Measurements from ENCODE around the gene KANSL1L. TPM values are rescaled to one million over a fixed set of nuclear protein-coding genes. Genes with fewer than 3 reads are reported as not detected.
A peak's percentile ranks its signal among the peaks of the same experiment; 100 is the strongest.

Gene KANSL1L
- total RNA-seq, 4 donors from 2014 or later, result 13.7 to 43.8 (median 25.5) TPM

DNA sequence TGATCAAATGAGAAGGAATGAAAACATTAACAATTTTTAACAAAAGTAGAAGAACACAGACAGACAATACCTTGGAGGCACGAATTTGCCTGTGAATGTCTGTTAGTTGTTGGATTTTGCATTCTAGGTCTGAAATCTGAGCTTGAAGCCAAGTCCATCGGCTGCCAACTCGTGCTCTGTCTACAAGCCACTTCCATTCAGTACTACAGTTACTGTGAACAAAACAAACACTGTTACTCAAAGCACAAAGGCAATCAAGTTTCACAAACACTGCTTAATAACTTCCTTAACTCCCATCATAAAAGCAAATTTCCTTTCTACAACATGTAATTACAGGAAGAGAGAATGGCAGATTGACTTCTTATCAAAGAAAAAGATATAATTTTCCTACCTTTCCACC is 42.2 kb downstream of the KANSL1L start:
- WGBS, 2 donors (ENCODE audit: low coverage in 1 of 2), result 33 to 45% methylated on average over 3 of the region's 3 CpGs
- in situ Hi-C loops (cut with MboI; ENCODE audit: low pct_ligation_motif_present in 1 of 4, low pct_unique_long_range_greater_than_20kb in 1 of 4, low sequenced_read_pairs in 3 of 4) (no loop called here), intact Hi-C loops (cut with DNase I; ENCODE audit: low total_unique reads) (no loop called here)
- no peak overlapping the region for H3K4me3 ChIP-seq
- TF ChIP-seq POLR2AphosphoS5 (IDR thresholded peaks at IDR 0.05) (no peak), POLR2A (IDR thresholded peaks at IDR 0.05) (no peak), EP300 (IDR thresholded peaks at IDR 0.05; ENCODE audit: low read depth) (no peak), CTCF (IDR thresholded peaks at IDR 0.05) (no peak)
- peaks cover 8% of the 10 kb centered on the region for H3K27me3 ChIP-seq
- H3K27ac ChIP-seq, result no peak overlapping the region
- H3K4me1 ChIP-seq, result no peaks in the 10 kb centered on the region
- H3K36me3 ChIP-seq, result peaks cover 0 to 22% (median 0%) of the 10 kb centered on the region in 4 donors
- peaks cover 22 to 34% of the 10 kb centered on the region in 2 donors for H3K9me3 ChIP-seq
- DNase-seq, result peak; percentile 36

- Histone ChIP-seq H3K9me3 (peaks cover 13 to 16% of the 10 kb centered on the region in 2 donors), H3K27me3 (no peaks in the 10 kb centered on the region), H3K4me3 (no peak overlapping the region), H3K36me3 (peaks cover 0 to 5% (median 0%) of the 10 kb centered on the region in 4 donors), H3K4me1 (no peaks in the 10 kb centered on the region), H3K27ac (no peak overlapping the region)
- in situ Hi-C loops (cut with MboI; ENCODE audit: low pct_ligation_motif_present in 1 of 4, low pct_unique_long_range_greater_than_20kb in 1 of 4, low sequenced_read_pairs in 3 of 4), result no loop called here
- 89 to 93% methylated on average over 3 of the region's 3 CpGs for WGBS, 2 donors (ENCODE audit: low coverage in 1 of 2)
- intact Hi-C loops (cut with DNase I; ENCODE audit: low total_unique reads), result no loop called here
- TF ChIP-seq CTCF (IDR thresholded peaks at IDR 0.05), result no peak
- no peak for TF ChIP-seq POLR2AphosphoS5 (IDR thresholded peaks at IDR 0.05)
- no peak for TF ChIP-seq EP300 (IDR thresholded peaks at IDR 0.05; ENCODE audit: low read depth)
- no peak for TF ChIP-seq POLR2A (IDR thresholded peaks at IDR 0.05)
- DNase-seq, result no peak
Measured at GRCh38 chr2:210113614-210114235, 57.5 kb downstream of the KANSL1L start.

GRCh38 chr2:210112871-210113270 is 58.3 kb downstream of the KANSL1L start:
- TF ChIP-seq POLR2AphosphoS5 (IDR thresholded peaks at IDR 0.05), result no peak
- no peak for TF ChIP-seq POLR2A (IDR thresholded peaks at IDR 0.05)
- no peak for TF ChIP-seq CTCF (IDR thresholded peaks at IDR 0.05)
- intact Hi-C loops (cut with DNase I; ENCODE audit: low total_unique reads), result no loop called here
- no peak for DNase-seq

GRCh38 chr2:210099940-210100339 is 71.3 kb downstream of the KANSL1L start:
- in situ Hi-C loops (cut with MboI; ENCODE audit: low pct_ligation_motif_present in 1 of 4, low pct_unique_long_range_greater_than_20kb in 1 of 4, low sequenced_read_pairs in 3 of 4), result no loop called here
- intact Hi-C loops (cut with DNase I; ENCODE audit: low total_unique reads), result no loop called here
- no peaks in the 10 kb centered on the region for H3K9me3 ChIP-seq
- no peaks in the 10 kb centered on the region for H3K4me1 ChIP-seq
- no peaks in the 10 kb centered on the region for H3K36me3 ChIP-seq
- H3K27me3 ChIP-seq, result no peaks in the 10 kb centered on the region
- no peak overlapping the region for H3K4me3 ChIP-seq
- WGBS, 2 donors (ENCODE audit: low coverage in 1 of 2), result 76 to 92% methylated on average over 2 to 6 of the region's 6 CpGs
- H3K27ac ChIP-seq, result no peak overlapping the region
- DNase-seq, result no peak
- TF ChIP-seq POLR2AphosphoS5 (IDR thresholded peaks at IDR 0.05), result no peak
- TF ChIP-seq EP300 (IDR thresholded peaks at IDR 0.05; ENCODE audit: low read depth), result no peak
- no peak for TF ChIP-seq CTCF (IDR thresholded peaks at IDR 0.05)
- TF ChIP-seq POLR2A (IDR thresholded peaks at IDR 0.05), result no peak

More at GRCh38 chr2:210112871-210113270, 58.3 kb downstream of the KANSL1L start:
- H3K9me3 ChIP-seq, result peaks cover 13 to 16% of the 10 kb centered on the region in 2 donors
- H3K27ac ChIP-seq, result no peak overlapping the region
- H3K27me3 ChIP-seq, result no peaks in the 10 kb centered on the region
- H3K4me1 ChIP-seq, result no peaks in the 10 kb centered on the region
- peaks cover 0 to 5% (median 0%) of the 10 kb centered on the region in 4 donors for H3K36me3 ChIP-seq
- in situ Hi-C loops (cut with MboI; ENCODE audit: low pct_ligation_motif_present in 1 of 4, low pct_unique_long_range_greater_than_20kb in 1 of 4, low sequenced_read_pairs in 3 of 4), result no loop called here
- H3K4me3 ChIP-seq, result no peak overlapping the region
